Uterus (tissue), 4 donors: ENCODE measurements around the gene NUP210. TPM values are rescaled to one million over a fixed set of nuclear protein-coding genes. Genes with fewer than 3 reads are reported as not detected.

Source experiments
- DNase-seq, 2 donors: peaks; one replicate each; pipeline ENCODE4 v3.0.0-alpha.2; 2019 to 2020
- H3K27ac ChIP-seq, 2 donors: fragments of 200-600 bp; sonication (generic); 1 replicate in 1 of 2; 2 replicates in 1 of 2; pipeline ENCODE4 v1.5.1; 2016 to 2018
- H3K27me3 ChIP-seq, 2 donors: fragments of 200-600 bp; sonication (generic); one replicate each; pipeline ENCODE4 v1.5.1; 2018 to 2019; ENCODE audit warnings: control low read depth in 1 of 2
- H3K36me3 ChIP-seq, 2 donors: fragments of 200-600 bp; sonication (generic); one replicate each; pipeline ENCODE4 v1.5.1; 2019; ENCODE audit warnings: control low read depth in 1 of 2
- H3K4me1 ChIP-seq, 2 donors: fragments of 200-600 bp; sonication (generic); one replicate each; pipeline ENCODE4 v1.5.1; 2018 to 2019; ENCODE audit warnings: control low read depth in 1 of 2
- H3K4me3 ChIP-seq, 2 donors: fragments of 200-600 bp; sonication (generic); 1 replicate in 1 of 2; 2 replicates in 1 of 2; pipeline ENCODE4 v1.5.1; 2018 to 2019; ENCODE audit warnings: mild to moderate bottlenecking in 1 of 2
- H3K9me3 ChIP-seq, 2 donors: fragments of 200-600 bp; sonication (generic); one replicate each; pipeline ENCODE4 v1.5.1; 2019; ENCODE audit warnings: control low read depth in 1 of 2
- CTCF ChIP-seq, 4 experiments: fragments of 200-600 bp in 2 of 4; fragments of 450-650 bp in 2 of 4; sonication (generic) in 2 of 4; IDR thresholded peaks; one replicate each; pipeline ENCODE4 v1.5.1; 2016 to 2019; ENCODE audit warnings: antibody characterized with exemption in 4 of 4, mild to moderate bottlenecking in 2 of 4, moderate library complexity in 1 of 4
- POLR2A ChIP-seq, 2 donors: fragments of 450-650 bp; IDR thresholded peaks; one replicate each; pipeline ENCODE4 v1.6.1; 2016; ENCODE audit warnings: antibody characterized with exemption in 2 of 2, mild to moderate bottlenecking in 1 of 2, moderate library complexity in 1 of 2
- intact Hi-C: fragments of 100-400 bp; cut with DNase I; formaldehyde crosslinking; loops from one replicate; pipeline ENCODE4 v1.15.1; 2023; ENCODE audit warnings: low total_unique reads
- total RNA-seq, 4 donors: library from RNA; depleted of rRNA in 3 of 4; stranded (reverse); fragments of >200 nt in 3 of 4; gene quantifications; one replicate each; pipeline versions ENCODE4 v1.1.0 to v1.2.4, GENCODE V29; 2014 to 2023
- donor health status: DM: yes; HTN: yes; CAD: no.

The NUP210 gene
- total RNA-seq, 4 donors from 2014 or later = 0.29 to 9.5 (median 5.1) TPM

GRCh38 chr3:13417166-13417947, 2.8 kb downstream of the NUP210 start:
- TF ChIP-seq CTCF (IDR thresholded peaks at IDR 0.05) (no peak), POLR2A (IDR thresholded peaks at IDR 0.05) (no peak)
- H3K9me3 ChIP-seq = no peaks in the 10 kb centered on the region
- intact Hi-C loops = no loop called here

GRCh38 chr3:13415997-13416793, 3.9 kb downstream of the NUP210 start:
- Histone ChIP-seq H3K4me1 (no peaks in the 10 kb centered on the region), H3K9me3 (no peaks in the 10 kb centered on the region), H3K27me3 (peaks cover 0 to 5% of the 10 kb centered on the region in 2 donors), H3K4me3 (no peak overlapping the region), H3K27ac (no peak overlapping the region), H3K36me3 (no peaks in the 10 kb centered on the region)
- intact Hi-C loops = no loop called here
- TF ChIP-seq CTCF (IDR thresholded peaks at IDR 0.05) (no peak), POLR2A (IDR thresholded peaks at IDR 0.05) (no peak)
- DNase-seq = no peak

More at GRCh38 chr3:13417166-13417947, 2.8 kb downstream of the NUP210 start:
- Histone ChIP-seq H3K4me3 (no peak overlapping the region), H3K36me3 (no peaks in the 10 kb centered on the region), H3K4me1 (no peaks in the 10 kb centered on the region), H3K27ac (no peak overlapping the region), H3K27me3 (peaks cover 0 to 5% of the 10 kb centered on the region in 2 donors)
- no peak for DNase-seq

- no peak for DNase-seq
- TF ChIP-seq CTCF (IDR thresholded peaks at IDR 0.05) (no peak), POLR2A (IDR thresholded peaks at IDR 0.05) (no peak)
- intact Hi-C loops = no loop called here
- Histone ChIP-seq H3K27ac (no peak overlapping the region), H3K4me3 (no peak overlapping the region), H3K27me3 (peaks cover 0 to 5% of the 10 kb centered on the region in 2 donors), H3K36me3 (no peaks in the 10 kb centered on the region), H3K4me1 (no peaks in the 10 kb centered on the region), H3K9me3 (no peaks in the 10 kb centered on the region)
These were observed 4.7 kb downstream of the NUP210 start for GRCh38 chr3:13415236-13415986.

GRCh38 chr3:13414040-13414729, 5.9 kb downstream of the NUP210 start:
- H3K27ac ChIP-seq = no peak overlapping the region
- DNase-seq = no peak
- TF ChIP-seq CTCF (IDR thresholded peaks at IDR 0.05) (no peak), POLR2A (IDR thresholded peaks at IDR 0.05) (no peak)

More at GRCh38 chr3:13414040-13414729, 5.9 kb downstream of the NUP210 start:
- no peaks in the 10 kb centered on the region for H3K4me1 ChIP-seq
- H3K36me3 ChIP-seq = no peaks in the 10 kb centered on the region
- peaks cover 0 to 3% of the 10 kb centered on the region in 2 donors for H3K27me3 ChIP-seq
- H3K4me3 ChIP-seq = no peak overlapping the region
- intact Hi-C loops = no loop called here
- H3K9me3 ChIP-seq = no peaks in the 10 kb centered on the region
